Activated naive CD8-positive, alpha-beta T cell treated with anti-CD3 and anti-CD28 coated beads, Interleukin-2, amount 50 U/mL, for 24 hours (primary cell): ENCODE measurements around the gene ADAMTSL4.

Source experiments
- ATAC-seq: fragments of 150-1000 bp; cut with Tn5 transposase; one replicate; pipeline ENCODE4 v1.10.0; 2021
- DNase-seq: peaks from one replicate; pipeline ENCODE4 v3.0.0; 2021
- H3K27ac Mint-ChIP-seq: one replicate; pipeline ENCODE4 v1.8.0; 2021; ENCODE audit warnings: mild to moderate bottlenecking, mixed read lengths
- H3K27me3 Mint-ChIP-seq: one replicate; pipeline ENCODE4 v1.8.0; 2021; ENCODE audit warnings: mixed read lengths
- H3K36me3 Mint-ChIP-seq: one replicate; pipeline ENCODE4 v1.8.0; 2021; ENCODE audit warnings: low read depth, mixed read lengths
- H3K4me1 Mint-ChIP-seq: one replicate; pipeline ENCODE4 v1.8.0; 2021; ENCODE audit warnings: mixed read lengths
- H3K4me3 Mint-ChIP-seq: one replicate; pipeline ENCODE4 v1.8.0; 2021; ENCODE audit warnings: mild to moderate bottlenecking, moderate library complexity, mixed read lengths
- H3K9me3 Mint-ChIP-seq: one replicate; pipeline ENCODE4 v1.8.0; 2021; ENCODE audit warnings: mixed read lengths

The ADAMTSL4 gene

DNA sequence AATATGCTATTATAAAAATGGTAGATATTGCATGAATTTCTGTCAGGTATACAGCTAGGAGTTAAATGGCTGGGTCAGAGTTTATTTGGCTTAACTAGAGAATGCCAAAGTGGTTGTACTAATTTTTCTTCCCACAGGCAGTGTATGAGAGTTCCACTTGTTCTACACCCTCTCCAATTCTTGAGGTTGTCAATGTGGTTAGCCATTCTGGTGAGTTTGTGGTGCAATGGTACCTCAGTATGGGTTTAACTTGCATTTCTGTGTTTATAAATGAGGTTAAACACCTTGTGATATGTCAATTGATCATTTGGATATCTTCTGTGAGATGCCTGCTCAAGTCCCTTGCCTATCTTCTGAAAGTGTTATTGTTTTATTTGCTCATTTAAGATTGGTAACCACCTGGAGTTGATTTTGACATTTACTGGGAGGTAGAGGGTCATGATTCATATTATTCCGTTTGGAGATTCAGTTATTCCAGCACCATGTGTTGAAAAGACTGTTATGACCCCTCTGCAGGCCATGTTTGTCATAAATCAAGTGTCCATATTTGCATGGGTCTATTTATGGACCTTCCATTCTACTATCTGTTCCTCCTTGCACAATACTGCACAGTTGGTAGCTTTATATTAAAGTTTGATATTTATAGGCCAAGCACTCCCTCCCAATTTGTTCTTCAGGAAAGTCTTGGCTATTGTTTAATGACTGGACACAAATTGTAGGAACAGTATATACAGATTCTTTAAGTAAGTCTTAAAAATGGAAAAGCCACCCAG lies 27.8 kb upstream of the ADAMTSL4 start:
- Mint-ChIP-seq H3K9me3 (no peaks in the 10 kb centered on the region), H3K36me3 (no peaks in the 10 kb centered on the region), H3K27me3 (no peaks in the 10 kb centered on the region), H3K4me3 (no peak overlapping the region), H3K27ac (no peak overlapping the region), H3K4me1 (peaks cover 9% of the 10 kb centered on the region)
- DNase-seq (no peak), ATAC-seq (no peak)

GRCh38 chr1:150525348-150525747 lies 23.9 kb upstream of the ADAMTSL4 start:
- DNase-seq: no peak
- no peak overlapping the region for H3K4me3 Mint-ChIP-seq
- H3K27me3 Mint-ChIP-seq: no peaks in the 10 kb centered on the region
- H3K27ac Mint-ChIP-seq: no peak overlapping the region
- ATAC-seq: no peak
- no peaks in the 10 kb centered on the region for H3K36me3 Mint-ChIP-seq
- peaks cover 3% of the 10 kb centered on the region for H3K4me1 Mint-ChIP-seq
- no peaks in the 10 kb centered on the region for H3K9me3 Mint-ChIP-seq

DNA sequence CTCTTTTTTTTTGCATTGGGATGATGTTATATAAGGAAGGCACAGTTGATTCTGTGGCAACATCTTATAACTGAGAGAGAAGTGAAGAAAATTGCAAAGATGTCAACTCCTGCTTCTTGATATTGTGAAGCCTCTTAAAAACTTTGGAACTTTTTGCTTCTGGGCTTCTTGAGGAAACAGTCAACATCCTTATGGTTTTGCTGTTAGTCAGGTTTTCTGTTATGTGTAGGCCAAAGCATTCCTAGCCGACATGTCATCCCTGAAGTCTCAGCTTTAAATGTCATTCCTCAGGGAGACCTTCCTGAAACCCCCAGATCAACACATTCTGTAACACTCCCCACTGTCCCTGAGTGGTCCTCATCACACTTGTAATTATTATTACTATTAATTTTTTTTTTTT lies 21.0 kb upstream of the ADAMTSL4 start:
- Mint-ChIP-seq H3K36me3 (no peaks in the 10 kb centered on the region), H3K9me3 (no peaks in the 10 kb centered on the region), H3K4me3 (no peak overlapping the region), H3K4me1 (peaks cover 3% of the 10 kb centered on the region), H3K27ac (no peak overlapping the region), H3K27me3 (no peaks in the 10 kb centered on the region)
- ATAC-seq: no peak
- DNase-seq: no peak

- Mint-ChIP-seq H3K4me3 (no peak overlapping the region), H3K36me3 (no peaks in the 10 kb centered on the region), H3K27ac (no peak overlapping the region), H3K9me3 (no peaks in the 10 kb centered on the region), H3K4me1 (peaks cover 3% of the 10 kb centered on the region), H3K27me3 (no peaks in the 10 kb centered on the region)
- no peak for ATAC-seq
- no peak for DNase-seq
These were observed 20.2 kb upstream of the ADAMTSL4 start for GRCh38 chr1:150529017-150529416.

GRCh38 chr1:150530491-150531159 lies 18.6 kb upstream of the ADAMTSL4 start:
- ATAC-seq: no peak
- no peak overlapping the region for H3K4me3 Mint-ChIP-seq
- H3K27me3 Mint-ChIP-seq: no peaks in the 10 kb centered on the region
- no peaks in the 10 kb centered on the region for H3K36me3 Mint-ChIP-seq
- no peaks in the 10 kb centered on the region for H3K9me3 Mint-ChIP-seq
- peaks cover 3% of the 10 kb centered on the region for H3K4me1 Mint-ChIP-seq
- no peak for DNase-seq
- no peak overlapping the region for H3K27ac Mint-ChIP-seq

DNA sequence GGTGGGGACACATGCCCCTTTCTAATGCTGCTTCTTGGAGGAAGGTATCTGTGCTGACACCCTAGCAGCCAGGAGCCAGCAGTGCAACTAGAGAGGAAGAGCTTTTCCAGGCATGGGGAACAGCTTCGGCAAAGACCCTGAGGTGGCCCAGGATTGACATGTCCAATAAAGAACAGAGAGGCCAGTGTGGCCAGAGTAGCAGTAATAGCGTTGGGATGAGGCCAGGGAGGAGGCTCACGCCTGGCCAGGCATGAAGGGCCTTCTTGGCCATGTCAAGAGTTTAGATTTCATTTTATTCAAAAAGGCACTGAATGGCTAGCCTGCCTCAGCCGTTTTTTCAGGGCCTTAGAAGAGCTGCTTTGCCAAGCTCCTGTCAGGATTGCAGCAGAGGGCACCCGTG lies 16.3 kb upstream of the ADAMTSL4 start:
- Mint-ChIP-seq H3K4me1 (peaks cover 3% of the 10 kb centered on the region), H3K27me3 (no peaks in the 10 kb centered on the region), H3K36me3 (no peaks in the 10 kb centered on the region), H3K9me3 (no peaks in the 10 kb centered on the region), H3K27ac (no peak overlapping the region), H3K4me3 (no peak overlapping the region)
- ATAC-seq (no peak), DNase-seq (no peak)

DNA sequence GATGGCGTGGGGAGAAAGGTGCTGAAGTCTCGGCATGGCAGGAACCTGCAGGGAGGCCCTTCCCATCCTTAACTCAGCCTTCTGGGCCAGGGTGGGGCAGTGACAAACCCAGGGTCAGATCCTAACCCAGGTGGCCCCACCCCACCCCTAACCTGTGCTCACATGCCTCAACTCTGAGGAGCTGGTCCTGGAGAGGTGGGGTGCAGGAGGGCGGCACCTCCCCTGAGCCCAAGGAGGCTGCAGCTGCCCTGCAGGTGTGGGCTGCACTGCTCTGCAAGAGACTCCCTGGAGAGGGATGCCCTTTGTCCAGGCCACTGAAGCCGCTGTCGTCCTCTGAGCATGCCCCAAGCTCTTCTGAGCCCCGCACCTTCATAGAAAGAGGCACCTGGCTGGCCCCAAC lies 15.2 kb upstream of the ADAMTSL4 start:
- no peak overlapping the region for H3K4me3 Mint-ChIP-seq

GRCh38 chr1:150535511-150536287 lies 13.5 kb upstream of the ADAMTSL4 start:
- Mint-ChIP-seq H3K27me3 (peaks cover 2% of the 10 kb centered on the region), H3K4me3 (no peak overlapping the region), H3K4me1 (peaks cover 3% of the 10 kb centered on the region), H3K9me3 (no peaks in the 10 kb centered on the region), H3K36me3 (no peaks in the 10 kb centered on the region), H3K27ac (no peak overlapping the region)
- no peak for DNase-seq
- no peak for ATAC-seq

More for the DNA sequence above, 15.2 kb upstream of the ADAMTSL4 start:
- Mint-ChIP-seq H3K36me3 (no peaks in the 10 kb centered on the region), H3K27me3 (no peaks in the 10 kb centered on the region), H3K9me3 (no peaks in the 10 kb centered on the region), H3K4me1 (peaks cover 3% of the 10 kb centered on the region), H3K27ac (no peak overlapping the region)
- DNase-seq (no peak), ATAC-seq (no peak)

DNA sequence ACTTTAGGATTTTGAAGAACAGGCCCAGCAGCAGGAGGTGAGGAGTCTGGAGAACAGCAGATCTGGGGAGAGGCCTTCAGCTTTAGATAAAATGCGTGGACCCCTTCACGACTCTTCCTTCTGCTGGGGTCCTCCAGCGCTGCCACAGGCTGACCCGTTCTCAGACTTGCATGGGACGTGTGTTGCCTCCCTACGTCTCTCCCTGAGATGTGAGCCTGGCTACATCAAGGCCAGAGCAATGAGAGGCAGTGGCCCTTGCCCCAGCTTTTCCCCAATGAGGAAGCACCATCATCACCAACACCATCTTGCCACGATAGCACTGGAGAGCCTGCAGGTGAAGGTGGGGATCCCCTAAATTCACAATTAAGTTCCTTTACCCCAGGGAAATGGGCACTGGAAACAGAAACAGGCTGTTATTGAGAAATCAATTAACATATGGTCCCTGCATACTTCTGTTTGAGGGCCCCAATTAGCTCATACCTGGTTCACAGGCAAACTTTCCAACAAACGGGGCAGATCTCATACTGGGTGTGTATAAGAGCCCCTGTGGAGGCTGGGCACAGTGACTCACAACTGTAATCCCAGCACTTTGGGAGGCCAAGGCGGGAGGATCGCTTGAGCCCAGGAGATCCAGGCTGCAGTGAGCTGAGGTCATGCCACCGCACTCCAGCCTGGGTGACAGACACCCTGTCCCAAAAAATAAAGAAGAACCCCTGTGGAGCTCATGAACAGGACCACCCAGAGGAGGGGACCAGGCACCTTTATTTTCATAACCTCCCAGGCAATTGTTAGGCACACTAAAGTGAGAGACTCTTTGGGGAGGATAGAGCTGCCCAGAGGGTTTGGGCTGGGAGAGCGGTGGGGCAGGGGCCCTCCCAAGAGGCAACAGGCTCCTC lies 12.1 kb upstream of the ADAMTSL4 start:
- H3K4me1 Mint-ChIP-seq: peaks cover 3% of the 10 kb centered on the region
- ATAC-seq: no peak
- H3K27ac Mint-ChIP-seq: no peak overlapping the region
- no peak overlapping the region for H3K4me3 Mint-ChIP-seq
- no peaks in the 10 kb centered on the region for H3K9me3 Mint-ChIP-seq
- no peak for DNase-seq
- no peaks in the 10 kb centered on the region for H3K36me3 Mint-ChIP-seq
- peaks cover 2% of the 10 kb centered on the region for H3K27me3 Mint-ChIP-seq

GRCh38 chr1:150537732-150538684 lies 11.2 kb upstream of the ADAMTSL4 start:
- peaks cover 7% of the 10 kb centered on the region for H3K27me3 Mint-ChIP-seq
- H3K36me3 Mint-ChIP-seq: no peaks in the 10 kb centered on the region
- DNase-seq (no peak), ATAC-seq (no peak)
- no peak overlapping the region for H3K27ac Mint-ChIP-seq
- H3K4me1 Mint-ChIP-seq: peaks cover 1% of the 10 kb centered on the region
- H3K4me3 Mint-ChIP-seq: no peak overlapping the region
- no peaks in the 10 kb centered on the region for H3K9me3 Mint-ChIP-seq

DNA sequence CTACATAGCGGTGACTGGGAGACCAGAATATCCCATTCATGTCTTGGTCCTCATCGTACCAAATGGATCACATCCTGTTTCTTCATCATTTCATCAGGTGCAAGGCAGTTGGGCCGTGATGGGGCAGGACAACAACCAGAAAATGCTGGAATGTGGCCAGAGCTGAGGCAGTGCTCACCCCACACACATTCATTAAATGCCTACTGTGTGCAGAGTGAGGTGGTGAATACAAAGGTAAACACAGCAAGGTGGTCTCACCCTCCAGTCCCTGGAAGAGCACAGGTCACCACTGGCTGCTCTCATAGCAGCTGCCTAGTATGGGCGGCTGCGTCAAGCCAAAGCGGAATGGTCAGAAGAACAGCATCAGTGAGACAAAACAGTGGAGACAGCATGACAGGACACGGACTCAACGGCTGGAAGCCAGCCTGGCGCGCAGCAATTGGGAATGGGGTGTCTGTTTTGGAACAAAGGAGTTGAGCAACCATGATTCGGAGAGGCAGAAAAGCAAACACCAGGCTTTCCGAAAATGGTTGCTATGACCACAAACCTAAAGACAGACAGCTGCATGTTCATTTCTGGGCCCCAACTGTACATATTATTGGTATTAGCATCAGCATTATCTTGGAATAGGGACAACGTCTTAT lies 5.6 kb upstream of the ADAMTSL4 start:
- Mint-ChIP-seq H3K4me3 (no peak overlapping the region), H3K27ac (no peak overlapping the region), H3K27me3 (peaks cover 26% of the 10 kb centered on the region), H3K36me3 (no peaks in the 10 kb centered on the region), H3K9me3 (no peaks in the 10 kb centered on the region), H3K4me1 (peaks cover 8% of the 10 kb centered on the region)
- no peak for DNase-seq
- no peak for ATAC-seq

- H3K27ac Mint-ChIP-seq: no peak overlapping the region
- ATAC-seq (no peak), DNase-seq (no peak)
- H3K4me1 Mint-ChIP-seq: peaks cover 8% of the 10 kb centered on the region
- no peaks in the 10 kb centered on the region for H3K9me3 Mint-ChIP-seq
- H3K27me3 Mint-ChIP-seq: peaks cover 26% of the 10 kb centered on the region
- no peaks in the 10 kb centered on the region for H3K36me3 Mint-ChIP-seq
- no peak overlapping the region for H3K4me3 Mint-ChIP-seq
These were observed 5.0 kb upstream of the ADAMTSL4 start for GRCh38 chr1:150544204-150544603.

DNA sequence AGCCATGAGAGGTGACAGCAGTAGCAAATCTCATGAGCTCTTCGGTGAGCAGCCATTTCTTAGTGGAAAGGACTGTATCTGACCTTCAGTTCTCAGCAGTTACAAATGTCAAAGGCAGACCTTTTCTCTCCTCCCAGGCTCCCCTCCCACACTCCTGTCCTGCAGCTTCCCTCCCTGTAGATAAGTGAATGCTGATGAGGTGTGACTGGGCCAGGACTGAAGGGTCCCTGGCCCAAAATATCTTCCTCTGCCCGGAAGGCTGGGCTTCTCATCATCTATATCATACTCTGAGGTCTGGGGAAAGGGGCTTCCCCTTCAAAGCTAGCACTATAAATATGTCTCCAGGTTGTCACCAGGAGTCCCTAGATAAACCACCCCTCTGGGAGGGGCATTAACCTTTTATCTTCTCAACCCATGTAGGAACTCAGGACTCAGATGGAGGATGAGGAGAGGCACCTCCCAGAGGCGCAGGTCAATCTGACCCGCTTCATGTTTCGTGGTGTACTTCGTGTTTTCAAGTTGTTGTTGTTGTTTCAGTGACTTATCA lies 3.6 kb upstream of the ADAMTSL4 start:
- no peaks in the 10 kb centered on the region for H3K36me3 Mint-ChIP-seq
- no peak overlapping the region for H3K27ac Mint-ChIP-seq
- H3K9me3 Mint-ChIP-seq: no peaks in the 10 kb centered on the region
- peaks cover 14% of the 10 kb centered on the region for H3K4me1 Mint-ChIP-seq
- H3K4me3 Mint-ChIP-seq: no peak overlapping the region
- peaks cover 34% of the 10 kb centered on the region for H3K27me3 Mint-ChIP-seq
- DNase-seq (no peak), ATAC-seq (peak; percentile 35)
